ENCODE measurements around the gene LRMDA. TPM values are rescaled to one million over a fixed set of nuclear protein-coding genes. Genes with fewer than 3 reads are reported as not detected.

The LRMDA gene
- total RNA-seq, 6 donors from 2014 or later = 12.8 to 185 (median 18.1) TPM

DNA sequence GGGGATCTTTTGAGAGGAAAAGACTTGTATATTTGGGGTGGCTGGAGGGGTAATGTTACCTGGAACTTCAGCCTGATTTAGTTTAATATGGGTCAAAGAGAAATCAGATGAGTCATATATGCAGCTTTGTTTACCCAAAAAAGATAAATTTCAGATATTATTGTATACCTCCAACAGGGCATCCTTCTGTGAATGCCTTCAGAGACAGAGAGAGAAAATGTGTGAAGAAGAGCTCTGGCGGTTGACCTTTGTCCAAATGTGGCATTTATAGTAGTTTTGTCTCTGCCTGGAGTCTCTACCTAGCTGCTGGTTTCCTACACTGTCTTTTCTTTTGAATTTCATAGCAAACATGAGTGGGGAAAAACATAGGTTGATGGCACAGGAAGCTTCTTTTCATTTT lies 21.6 kb downstream of the LRMDA start:
- H3K27ac ChIP-seq = no peak overlapping the region
- H3K36me3 ChIP-seq = peaks cover 0 to 9% (median 0%) of the 10 kb centered on the region in 4 donors
- H3K9me3 ChIP-seq = no peaks in the 10 kb centered on the region
- H3K4me3 ChIP-seq = no peak overlapping the region
- ATAC-seq (ENCODE audit: low FRiP score in 2 of 2) (no peak), DNase-seq (no peak)
- TF ChIP-seq POLR2A (IDR thresholded peaks at IDR 0.05) (no peak), POLR2AphosphoS5 (IDR thresholded peaks at IDR 0.05) (no peak), EP300 (IDR thresholded peaks at IDR 0.05) (no peak)
- TF ChIP-seq, protein P1, sequence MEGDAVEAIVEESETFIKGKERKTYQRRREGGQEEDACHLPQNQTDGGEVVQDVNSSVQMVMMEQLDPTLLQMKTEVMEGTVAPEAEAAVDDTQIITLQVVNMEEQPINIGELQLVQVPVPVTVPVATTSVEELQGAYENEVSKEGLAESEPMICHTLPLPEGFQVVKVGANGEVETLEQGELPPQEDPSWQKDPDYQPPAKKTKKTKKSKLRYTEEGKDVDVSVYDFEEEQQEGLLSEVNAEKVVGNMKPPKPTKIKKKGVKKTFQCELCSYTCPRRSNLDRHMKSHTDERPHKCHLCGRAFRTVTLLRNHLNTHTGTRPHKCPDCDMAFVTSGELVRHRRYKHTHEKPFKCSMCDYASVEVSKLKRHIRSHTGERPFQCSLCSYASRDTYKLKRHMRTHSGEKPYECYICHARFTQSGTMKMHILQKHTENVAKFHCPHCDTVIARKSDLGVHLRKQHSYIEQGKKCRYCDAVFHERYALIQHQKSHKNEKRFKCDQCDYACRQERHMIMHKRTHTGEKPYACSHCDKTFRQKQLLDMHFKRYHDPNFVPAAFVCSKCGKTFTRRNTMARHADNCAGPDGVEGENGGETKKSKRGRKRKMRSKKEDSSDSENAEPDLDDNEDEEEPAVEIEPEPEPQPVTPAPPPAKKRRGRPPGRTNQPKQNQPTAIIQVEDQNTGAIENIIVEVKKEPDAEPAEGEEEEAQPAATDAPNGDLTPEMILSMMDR (IDR thresholded peaks at IDR 0.05) = no peak
- 92 to 100% methylated on average over 1 of the region's 1 CpG for WGBS, 2 donors
- H3K4me1 ChIP-seq = no peaks in the 10 kb centered on the region
- no peaks in the 10 kb centered on the region for H3K27me3 ChIP-seq

DNA sequence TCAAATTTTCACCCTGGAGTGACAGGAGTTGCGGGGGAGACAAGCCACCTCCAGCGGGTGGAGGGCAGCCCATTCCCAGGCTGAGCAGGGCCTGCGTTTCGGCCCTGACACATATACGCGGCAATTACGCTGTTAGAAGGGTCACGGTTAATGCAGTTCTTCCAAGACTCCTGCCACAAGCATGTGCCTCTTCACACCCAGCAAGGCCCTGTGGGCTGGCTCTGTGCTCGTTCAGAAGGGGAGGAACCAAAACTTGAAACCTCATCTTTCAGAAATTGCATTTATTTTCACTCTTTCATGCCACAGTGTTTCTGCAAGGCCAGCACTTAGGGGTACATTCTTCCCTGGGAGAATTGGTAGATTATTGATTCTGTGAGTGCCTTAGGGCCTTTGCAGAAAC lies 24.7 kb downstream of the LRMDA start:
- H3K27ac ChIP-seq = no peak overlapping the region
- H3K27me3 ChIP-seq = no peaks in the 10 kb centered on the region
- 91% methylated on average over 9 of the region's 9 CpGs for WGBS, 2 donors
- no peak for DNase-seq
- H3K9me3 ChIP-seq = no peaks in the 10 kb centered on the region
- TF ChIP-seq, protein P1 (IDR thresholded peaks at IDR 0.05) = no peak
- TF ChIP-seq EP300 (IDR thresholded peaks at IDR 0.05) = no peak
- TF ChIP-seq POLR2AphosphoS5 (IDR thresholded peaks at IDR 0.05) = no peak
- no peak for TF ChIP-seq POLR2A (IDR thresholded peaks at IDR 0.05)
- H3K4me3 ChIP-seq = no peak overlapping the region
- no peak for ATAC-seq (ENCODE audit: low FRiP score in 2 of 2)
- no peaks in the 10 kb centered on the region for H3K4me1 ChIP-seq
- peaks cover 0 to 9% (median 0%) of the 10 kb centered on the region in 4 donors for H3K36me3 ChIP-seq

- DNase-seq (no peak), ATAC-seq (ENCODE audit: low FRiP score in 2 of 2) (no peak)
- no peak overlapping the region for H3K4me3 ChIP-seq
- no peaks in the 10 kb centered on the region for H3K27me3 ChIP-seq
- H3K9me3 ChIP-seq = no peaks in the 10 kb centered on the region
- TF ChIP-seq EP300 (IDR thresholded peaks at IDR 0.05) (no peak), POLR2A (IDR thresholded peaks at IDR 0.05) (no peak), POLR2AphosphoS5 (IDR thresholded peaks at IDR 0.05) (no peak)
- TF ChIP-seq, protein P1 (IDR thresholded peaks at IDR 0.05) = no peak
- H3K36me3 ChIP-seq = peaks cover 0 to 3% (median 0%) of the 10 kb centered on the region in 4 donors
- WGBS, 2 donors = 97 to 100% methylated on average over 1 of the region's 1 CpG
- H3K4me1 ChIP-seq = peaks cover 0 to 6% (median 0%) of the 10 kb centered on the region in 4 donors
- H3K27ac ChIP-seq = no peak overlapping the region
Measured at GRCh38 chr10:75460059-75460458, 28.6 kb downstream of the LRMDA start.

- no peaks in the 10 kb centered on the region for H3K36me3 ChIP-seq
- TF ChIP-seq EP300 (IDR thresholded peaks at IDR 0.05) = no peak
- TF ChIP-seq POLR2AphosphoS5 (IDR thresholded peaks at IDR 0.05) = no peak
- TF ChIP-seq, protein P1 (IDR thresholded peaks at IDR 0.05) = no peak
- TF ChIP-seq POLR2A (IDR thresholded peaks at IDR 0.05) = no peak
- H3K4me1 ChIP-seq = peaks cover 0 to 9% (median 1%) of the 10 kb centered on the region in 4 donors
- WGBS, 2 donors = 73 to 78% methylated on average over 15 of the region's 15 CpGs
- H3K27ac ChIP-seq = no peak overlapping the region
- ATAC-seq (ENCODE audit: low FRiP score in 2 of 2) = no peak
- no peak overlapping the region for H3K4me3 ChIP-seq
- no peak for DNase-seq
- H3K9me3 ChIP-seq = no peaks in the 10 kb centered on the region
- H3K27me3 ChIP-seq = no peaks in the 10 kb centered on the region
Measured at GRCh38 chr10:75461672-75462649, 30.5 kb downstream of the LRMDA start.
